BLaER1 (cell line): ENCODE results near the gene RASD1.
"Not testable (repeated sequence)": the region's sequence is repeated elsewhere in the genome, so short reads cannot be mapped to it uniquely, and the experiment has no call there.

Source experiments
- H3K27ac ChIP-seq: shearing (Covaris generic); formaldehyde crosslinking; 2 replicates; pipeline ENCODE4 v1.8.1; 2022
- H3K27me3 ChIP-seq: shearing (Covaris generic); formaldehyde crosslinking; 2 replicates; pipeline ENCODE4 v1.8.1; 2022
- H3K36me3 ChIP-seq: shearing (Covaris generic); formaldehyde crosslinking; 2 replicates; pipeline ENCODE4 v1.8.1; 2022
- H3K4me1 ChIP-seq: shearing (Covaris generic); formaldehyde crosslinking; 2 replicates; pipeline ENCODE4 v1.8.1; 2022
- H3K4me2 ChIP-seq: shearing (Covaris generic); formaldehyde crosslinking; 2 replicates; pipeline ENCODE4 v1.8.1; 2022
- H3K4me3 ChIP-seq: shearing (Covaris generic); formaldehyde crosslinking; 2 replicates; pipeline ENCODE4 v1.8.1; 2022
- H3K9ac ChIP-seq: shearing (Covaris generic); formaldehyde crosslinking; 2 replicates; pipeline ENCODE4 v1.8.1; 2022
- H3K9me3 ChIP-seq: shearing (Covaris generic); formaldehyde crosslinking; 2 replicates; pipeline ENCODE4 v1.8.1; 2022
- H4K20me1 ChIP-seq: shearing (Covaris generic); formaldehyde crosslinking; 2 replicates; pipeline ENCODE4 v1.8.1; 2022
- Cebpa-rat ChIP-seq: shearing (Covaris generic); IDR thresholded peaks from 2 replicates; pipeline ENCODE4 v1.8.1; 2022

RASD1 gene

DNA sequence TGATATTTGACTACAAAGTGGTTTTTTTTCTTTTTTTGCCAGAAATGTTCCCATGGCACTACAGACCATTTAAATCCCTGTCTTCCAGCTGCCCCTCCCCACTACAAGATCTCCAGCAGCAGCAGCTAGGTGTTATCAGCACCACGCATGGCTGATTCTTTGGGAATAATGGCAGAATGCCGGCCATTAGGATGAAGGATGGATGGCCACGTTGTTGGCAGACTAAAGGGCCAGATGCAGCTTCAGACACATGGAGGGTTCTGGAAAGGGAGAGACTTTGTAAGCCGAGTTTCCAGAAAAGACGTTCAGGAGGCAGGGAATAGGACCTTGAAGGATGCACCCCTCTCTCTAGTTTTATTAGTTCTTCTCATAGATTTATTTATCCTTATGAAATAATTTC lies 29.7 kb downstream of the RASD1 start:
- no peak for TF ChIP-seq Cebpa-rat
- no peaks in the 10 kb centered on the region for H3K27me3 ChIP-seq
- H3K4me2 ChIP-seq = no peak overlapping the region
- no peaks in the 10 kb centered on the region for H4K20me1 ChIP-seq
- no peaks in the 10 kb centered on the region for H3K36me3 ChIP-seq
- H3K9me3 ChIP-seq = no peaks in the 10 kb centered on the region
- H3K27ac ChIP-seq = no peak overlapping the region
- no peak overlapping the region for H3K4me3 ChIP-seq
- H3K9ac ChIP-seq = no peak overlapping the region
- peaks cover 13% of the 10 kb centered on the region for H3K4me1 ChIP-seq

GRCh38 chr17:17465878-17466277 lies 30.3 kb downstream of the RASD1 start:
- not testable (repeated sequence) for H3K27ac ChIP-seq, H3K9me3 ChIP-seq, H3K4me2 ChIP-seq, H3K4me3 ChIP-seq, H3K27me3 ChIP-seq, H3K36me3 ChIP-seq, H4K20me1 ChIP-seq, H3K9ac ChIP-seq
- peaks cover 13% of the 10 kb centered on the region for H3K4me1 ChIP-seq

DNA sequence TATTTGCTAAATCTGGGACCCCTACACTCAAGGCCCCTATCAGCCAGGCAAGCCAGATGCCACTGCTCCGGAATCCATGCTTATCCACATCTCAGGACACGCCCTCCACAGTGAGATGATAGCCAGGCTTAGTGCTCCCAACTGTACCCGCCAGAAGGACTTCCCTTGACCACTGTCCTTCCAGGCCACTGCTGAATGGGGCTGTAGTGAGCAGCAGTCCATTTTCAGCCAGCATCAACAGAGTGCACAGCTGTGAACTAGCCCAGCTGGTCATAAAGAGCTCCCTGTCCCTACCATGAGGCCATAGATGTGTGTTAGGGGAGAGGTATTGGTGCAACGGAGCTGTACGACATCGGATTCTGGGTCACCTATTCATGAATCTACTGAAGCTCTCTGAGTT lies 32.4 kb downstream of the RASD1 start:
- H4K20me1 ChIP-seq = no peaks in the 10 kb centered on the region
- no peak for TF ChIP-seq Cebpa-rat
- no peaks in the 10 kb centered on the region for H3K27me3 ChIP-seq
- H3K9ac ChIP-seq = no peak overlapping the region
- H3K4me3 ChIP-seq = no peak overlapping the region
- 0 out of 2 replicates have a peak, but pooled peaks cover 5% of the 10 kb centered on the region for H3K9me3 ChIP-seq
- H3K27ac ChIP-seq = no peak overlapping the region
- no peaks in the 10 kb centered on the region for H3K36me3 ChIP-seq
- no peak overlapping the region for H3K4me2 ChIP-seq
- H3K4me1 ChIP-seq = peaks cover 13% of the 10 kb centered on the region

DNA sequence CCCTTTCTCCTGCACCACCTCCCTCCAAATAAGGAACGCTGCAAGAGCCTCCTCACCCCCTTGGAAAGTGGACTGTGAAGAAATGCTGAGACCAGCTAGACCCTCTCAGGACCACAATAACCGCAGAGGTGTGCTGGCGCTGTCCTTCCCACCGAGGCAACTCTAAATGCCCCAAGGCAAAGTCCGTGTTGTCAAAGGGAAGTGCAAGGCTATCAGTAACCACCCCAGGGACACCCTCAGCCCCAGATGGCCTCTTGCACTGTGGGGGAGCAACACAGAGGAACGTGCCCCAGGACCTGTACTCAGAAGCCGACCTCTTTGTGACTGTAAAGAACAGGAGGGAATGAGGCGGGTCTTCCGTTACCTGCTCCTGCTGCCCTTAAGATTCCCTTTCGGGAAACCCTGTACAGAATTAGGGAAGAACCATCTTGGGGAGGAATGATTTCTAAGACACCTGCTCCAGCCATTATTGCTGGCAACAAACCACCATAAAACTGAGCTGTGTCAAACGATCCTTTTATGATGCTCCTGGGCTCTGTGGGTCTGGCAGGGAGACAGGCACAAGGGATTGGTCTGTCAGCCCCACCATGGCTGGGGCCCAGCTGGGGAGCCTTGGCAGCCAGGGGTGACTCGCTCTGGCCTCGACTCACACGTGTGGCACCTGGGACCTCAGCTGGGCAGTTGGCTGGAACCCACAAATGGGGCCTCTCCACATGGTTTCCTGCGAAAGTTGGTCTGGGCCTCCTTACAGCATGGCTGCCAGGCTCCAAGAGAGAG lies 34.0 kb downstream of the RASD1 start:
- no peak overlapping the region for H3K4me3 ChIP-seq
- no peaks in the 10 kb centered on the region for H4K20me1 ChIP-seq
- no peak overlapping the region for H3K9ac ChIP-seq
- 0 out of 2 replicates have a peak, but pooled peaks cover 5% of the 10 kb centered on the region for H3K9me3 ChIP-seq
- H3K27me3 ChIP-seq = no peaks in the 10 kb centered on the region
- TF ChIP-seq Cebpa-rat = no peak
- 0 out of 2 replicates have a peak overlapping the region, but pooled peaks have one; percentile 23 for H3K27ac ChIP-seq
- H3K36me3 ChIP-seq = no peaks in the 10 kb centered on the region
- peak overlapping the region; percentile 59 for H3K4me2 ChIP-seq
- peaks cover 13% of the 10 kb centered on the region for H3K4me1 ChIP-seq

DNA sequence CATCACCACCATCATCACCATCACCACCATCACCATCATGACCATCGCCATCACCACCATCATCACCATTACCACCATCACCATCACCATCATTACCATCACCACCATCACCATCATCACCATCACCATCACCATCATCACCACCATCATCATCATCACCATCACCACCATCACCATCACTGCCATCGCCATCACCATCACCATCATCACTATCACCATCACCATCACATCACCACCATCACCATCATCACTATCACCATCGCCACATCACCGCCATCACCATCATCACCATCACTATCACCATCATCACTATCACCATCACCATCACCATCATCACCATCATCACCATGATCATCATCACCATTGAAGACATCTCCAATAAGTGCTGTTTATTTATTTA lies 36.2 kb downstream of the RASD1 start:
- Histone ChIP-seq H3K36me3 (no peaks in the 10 kb centered on the region), H3K27me3 (no peaks in the 10 kb centered on the region), H3K4me1 (peaks cover 13% of the 10 kb centered on the region), H3K9ac (no peak overlapping the region), H3K9me3 (0 out of 2 replicates have a peak, but pooled peaks cover 5% of the 10 kb centered on the region), H3K27ac (no peak overlapping the region), H3K4me2 (no peak overlapping the region), H3K4me3 (no peak overlapping the region), H4K20me1 (no peaks in the 10 kb centered on the region)
- TF ChIP-seq Cebpa-rat = no peak

DNA sequence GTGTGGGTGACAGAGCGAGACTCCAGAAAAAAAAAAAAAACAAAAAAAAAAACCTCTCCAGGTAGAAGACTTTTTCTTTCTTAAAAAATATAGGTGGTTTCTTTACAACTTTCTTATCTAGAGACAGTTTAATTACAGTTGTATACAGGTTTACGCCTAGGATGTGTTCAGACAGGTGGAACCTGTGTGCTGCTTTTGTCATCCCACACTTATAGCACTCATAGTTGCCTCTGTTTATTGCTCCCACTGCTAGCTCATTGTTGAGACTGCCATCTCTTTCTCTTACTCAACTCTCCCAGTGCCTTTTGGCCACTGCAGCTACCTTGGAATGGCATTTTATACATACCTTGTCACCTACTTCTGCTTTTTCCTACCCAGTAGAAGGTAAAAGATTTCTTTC lies 38.5 kb downstream of the RASD1 start:
- TF ChIP-seq Cebpa-rat = no peak
- Histone ChIP-seq H3K4me3 (no peak overlapping the region), H3K4me1 (peaks cover 12% of the 10 kb centered on the region), H3K36me3 (no peaks in the 10 kb centered on the region), H3K27me3 (no peaks in the 10 kb centered on the region), H3K27ac (no peak overlapping the region), H4K20me1 (no peaks in the 10 kb centered on the region), H3K9ac (no peak overlapping the region), H3K4me2 (no peak overlapping the region), H3K9me3 (0 out of 2 replicates have a peak, but pooled peaks cover 5% of the 10 kb centered on the region)

DNA sequence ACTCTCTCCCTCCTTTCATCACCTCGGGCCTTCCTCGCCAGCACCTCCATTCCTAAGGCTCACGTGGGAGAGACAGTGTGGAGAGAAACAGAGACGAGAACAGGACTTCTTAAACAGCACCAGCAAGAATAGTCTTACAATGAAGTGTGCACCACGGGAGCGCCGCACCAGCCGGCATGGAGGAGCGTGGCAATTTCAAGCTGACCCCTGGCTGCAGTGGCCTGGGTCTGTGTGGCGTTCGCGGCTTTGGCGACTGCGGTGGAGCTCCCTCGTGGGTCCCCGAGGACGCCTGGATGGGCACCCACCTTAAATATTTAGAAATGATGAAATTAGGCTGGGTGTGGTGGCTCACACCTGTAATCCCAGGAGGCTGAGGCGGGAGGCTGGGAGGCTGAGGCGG lies 39.9 kb downstream of the RASD1 start:
- no peaks in the 10 kb centered on the region for H3K27me3 ChIP-seq
- no peak overlapping the region for H3K27ac ChIP-seq
- TF ChIP-seq Cebpa-rat = no peak
- no peak overlapping the region for H3K4me2 ChIP-seq
- H3K36me3 ChIP-seq = no peaks in the 10 kb centered on the region
- H4K20me1 ChIP-seq = no peaks in the 10 kb centered on the region
- H3K9me3 ChIP-seq = 0 out of 2 replicates have a peak, but pooled peaks cover 5% of the 10 kb centered on the region
- no peaks in the 10 kb centered on the region for H3K4me1 ChIP-seq
- no peak overlapping the region for H3K4me3 ChIP-seq
- no peak overlapping the region for H3K9ac ChIP-seq

DNA sequence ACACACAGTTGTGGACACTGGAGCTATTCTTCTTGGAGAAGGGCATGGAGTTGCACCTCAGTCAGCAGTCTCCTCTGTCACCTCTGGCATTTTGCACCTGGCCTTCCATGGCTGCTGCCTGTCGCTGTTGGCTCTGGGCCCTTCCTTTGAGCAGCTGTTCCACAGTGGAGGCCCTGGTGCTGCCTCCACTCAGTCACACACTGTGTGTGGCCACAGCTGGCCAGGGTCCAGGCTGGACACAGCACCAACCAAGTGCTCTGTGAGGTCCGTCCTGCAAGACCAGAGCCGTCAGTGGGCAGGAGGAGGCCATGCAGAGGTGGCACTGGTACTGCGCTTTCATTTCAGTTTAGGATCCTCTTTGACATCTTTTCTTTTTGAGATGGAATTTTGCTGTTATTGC lies 41.0 kb downstream of the RASD1 start:
- H3K9ac ChIP-seq = no peak overlapping the region
- no peak overlapping the region for H3K4me3 ChIP-seq
- 0 out of 2 replicates have a peak, but pooled peaks cover 5% of the 10 kb centered on the region for H3K9me3 ChIP-seq
- no peaks in the 10 kb centered on the region for H4K20me1 ChIP-seq
- H3K36me3 ChIP-seq = no peaks in the 10 kb centered on the region
- H3K4me2 ChIP-seq = no peak overlapping the region
- no peaks in the 10 kb centered on the region for H3K27me3 ChIP-seq
- no peak overlapping the region for H3K27ac ChIP-seq
- no peaks in the 10 kb centered on the region for H3K4me1 ChIP-seq
- no peak for TF ChIP-seq Cebpa-rat

GRCh38 chr17:17454700-17455099 lies 41.5 kb downstream of the RASD1 start:
- not testable (repeated sequence) for H3K27me3 ChIP-seq, H3K9me3 ChIP-seq, H3K9ac ChIP-seq, H3K4me3 ChIP-seq, H3K36me3 ChIP-seq, H4K20me1 ChIP-seq, H3K27ac ChIP-seq, H3K4me2 ChIP-seq, H3K4me1 ChIP-seq

GRCh38 chr17:17454276-17454675 lies 41.9 kb downstream of the RASD1 start:
- Histone ChIP-seq H3K4me2 (no peak overlapping the region), H3K27ac (no peak overlapping the region), H3K9ac (no peak overlapping the region), H3K4me3 (no peak overlapping the region), H4K20me1 (no peaks in the 10 kb centered on the region), H3K36me3 (no peaks in the 10 kb centered on the region), H3K4me1 (no peaks in the 10 kb centered on the region), H3K27me3 (no peaks in the 10 kb centered on the region), H3K9me3 (no peaks in the 10 kb centered on the region)
- no peak for TF ChIP-seq Cebpa-rat

GRCh38 chr17:17453088-17453487 lies 43.1 kb downstream of the RASD1 start:
- no peak for TF ChIP-seq Cebpa-rat
- Histone ChIP-seq H3K4me1 (peaks cover 7% of the 10 kb centered on the region), H3K4me3 (no peak overlapping the region), H4K20me1 (no peaks in the 10 kb centered on the region), H3K27ac (no peak overlapping the region), H3K4me2 (no peak overlapping the region), H3K27me3 (no peaks in the 10 kb centered on the region), H3K9me3 (no peaks in the 10 kb centered on the region), H3K9ac (no peak overlapping the region), H3K36me3 (no peaks in the 10 kb centered on the region)
